ENCODE measurements around the gene CD109. TPM values are rescaled to one million over a fixed set of nuclear protein-coding genes. Genes with fewer than 3 reads are reported as not detected.
"Not testable (repeated sequence)": the region's sequence is repeated elsewhere in the genome, so short reads cannot be mapped to it uniquely, and the experiment has no call there.

Gene CD109
- total RNA-seq, 3 donors from 2014 or later = 1.7 to 9.1 (median 4.4) TPM

DNA sequence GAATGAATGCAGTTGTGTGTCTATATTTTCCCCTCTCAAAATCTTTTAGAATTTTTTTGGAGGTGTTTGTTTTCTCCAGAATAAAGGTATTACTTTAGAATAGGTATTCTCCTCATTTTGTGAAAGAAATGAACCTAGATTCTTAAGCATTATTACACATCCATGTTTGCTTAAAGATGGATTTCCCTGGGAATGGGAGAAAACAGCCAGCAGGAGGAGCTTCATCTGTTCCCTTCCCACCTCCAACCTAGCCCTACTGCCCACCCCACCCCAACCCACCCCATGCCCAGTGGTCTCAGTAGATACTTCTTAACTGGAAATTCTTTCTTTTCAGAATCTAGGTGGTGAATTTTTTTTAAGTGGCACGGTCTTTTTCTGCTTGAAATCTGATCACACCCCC is 127.8 kb downstream of the CD109 start:
- intact Hi-C loops (cut with DNase I, micrococcal nuclease) = no loop called here
- Histone ChIP-seq H3K4me3 (no peak overlapping the region), H3K36me3 (ENCODE audit: low read depth) (no peaks in the 10 kb centered on the region), H3K4me1 (ENCODE audit: low read depth) (no peaks in the 10 kb centered on the region), H3K9me3 (no peaks in the 10 kb centered on the region)
- ATAC-seq = no peak
- no peak for DNase-seq
- TF ChIP-seq CTCF (IDR thresholded peaks at IDR 0.05) = no peak

DNA sequence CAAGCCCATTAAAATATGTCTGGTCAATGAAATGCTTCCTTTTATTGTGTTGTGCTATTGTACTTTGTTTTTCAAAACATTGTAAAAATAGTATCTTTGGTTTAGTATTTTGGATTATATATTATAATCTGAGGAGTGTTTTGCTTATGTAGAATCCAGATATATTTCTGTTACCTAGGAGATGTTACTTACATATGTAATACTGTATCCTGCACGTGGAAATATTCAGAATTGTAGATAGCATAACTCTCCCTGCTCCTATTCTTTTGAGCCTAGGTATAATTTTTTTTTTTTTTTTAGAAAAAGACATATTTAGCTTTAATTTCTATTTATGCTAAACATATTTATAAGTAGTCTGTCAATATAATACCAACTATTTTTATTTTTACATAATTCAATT is 130.6 kb downstream of the CD109 start:
- Histone ChIP-seq H3K36me3 (ENCODE audit: low read depth) (no peaks in the 10 kb centered on the region), H3K9me3 (no peaks in the 10 kb centered on the region), H3K4me3 (no peak overlapping the region), H3K4me1 (ENCODE audit: low read depth) (no peaks in the 10 kb centered on the region)
- intact Hi-C loops (cut with DNase I, micrococcal nuclease) = no loop called here
- ATAC-seq = no peak
- TF ChIP-seq CTCF (IDR thresholded peaks at IDR 0.05) = no peak
- DNase-seq = no peak

GRCh38 chr6:73830119-73830518 is 134.1 kb downstream of the CD109 start:
- H3K4me3 ChIP-seq = no peak overlapping the region
- no peak for DNase-seq
- no peaks in the 10 kb centered on the region for H3K36me3 ChIP-seq (ENCODE audit: low read depth)
- ATAC-seq = no peak
- no peak for TF ChIP-seq CTCF (IDR thresholded peaks at IDR 0.05)
- no peaks in the 10 kb centered on the region for H3K9me3 ChIP-seq
- intact Hi-C loops (cut with DNase I, micrococcal nuclease) = no loop called here
- H3K4me1 ChIP-seq (ENCODE audit: low read depth) = no peaks in the 10 kb centered on the region

- Histone ChIP-seq H3K4me1 (ENCODE audit: low read depth) (no peaks in the 10 kb centered on the region), H3K36me3 (ENCODE audit: low read depth) (no peaks in the 10 kb centered on the region), H3K9me3 (no peaks in the 10 kb centered on the region), H3K4me3 (no peak overlapping the region)
- intact Hi-C loops (cut with DNase I, micrococcal nuclease) = no loop called here
- no peak for ATAC-seq
- no peak for DNase-seq
- no peak for TF ChIP-seq CTCF (IDR thresholded peaks at IDR 0.05)
Measured at GRCh38 chr6:73832313-73832712, 136.3 kb downstream of the CD109 start.

GRCh38 chr6:73844696-73845095 is 148.7 kb downstream of the CD109 start:
- DNase-seq; H3K4me1 ChIP-seq (ENCODE audit: low read depth); ATAC-seq; H3K36me3 ChIP-seq (ENCODE audit: low read depth); H3K4me3 ChIP-seq; H3K9me3 ChIP-seq; intact Hi-C loops (cut with DNase I, micrococcal nuclease): not testable (repeated sequence)

DNA sequence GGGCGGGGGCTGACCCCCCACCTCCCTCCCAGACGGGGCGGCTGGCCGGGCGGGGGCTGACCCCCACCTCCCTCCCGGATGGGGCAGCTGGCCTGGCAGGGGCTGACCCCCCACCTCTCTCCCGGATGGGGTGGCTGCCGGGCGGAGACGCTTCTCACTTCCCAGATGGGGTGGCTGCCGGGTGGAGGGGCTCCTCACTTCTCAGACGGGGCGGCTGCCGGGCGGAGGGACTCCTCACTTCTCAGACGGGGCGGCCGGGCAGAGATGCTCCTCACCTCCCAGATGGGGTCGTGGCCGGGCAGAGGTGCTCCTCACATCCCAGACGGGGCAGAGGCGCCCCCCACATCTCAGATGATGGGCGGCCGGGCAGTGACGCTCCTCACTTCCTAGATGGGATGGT is 155.0 kb downstream of the CD109 start:
- H3K4me1 ChIP-seq (ENCODE audit: low read depth); H3K36me3 ChIP-seq (ENCODE audit: low read depth); H3K9me3 ChIP-seq; ATAC-seq; H3K4me3 ChIP-seq; DNase-seq: not testable (repeated sequence)
- intact Hi-C loops (cut with DNase I, micrococcal nuclease) = loop anchor here in 1 of 2 donors (10.0 kb wide), 2 partner anchors 106 to 1364 kb away; no protein-coding TSS in a partner anchor

Measured in mucosa of descending colon (tissue), 3 donors.